Gastrocnemius medialis (tissue), 4 donors: Measurements from ENCODE around the gene ZNF268.

Experiments
- POLR2A ChIP-seq, 2 donors: fragments of 450-650 bp; IDR thresholded peaks; one replicate each; pipeline ENCODE4 v1.6.1; 2017; ENCODE audit warnings: antibody characterized with exemption in 2 of 2, mild to moderate bottlenecking in 2 of 2, moderate library complexity in 2 of 2
- TF ChIP-seq, protein P1 (sequence below), 5 experiments: fragments of 450-650 bp in 3 of 5; fragments of 200-600 bp in 2 of 5; sonication (generic) in 2 of 5; IDR thresholded peaks in 4 of 5; conservative IDR thresholded peaks in 1 of 5; 1 replicate in 4 of 5; 2 replicates in 1 of 5; pipeline ENCODE4 v1.5.1; 2016 to 2019; ENCODE audit warnings: antibody characterized with exemption in 5 of 5, mild to moderate bottlenecking in 3 of 5, moderate library complexity in 3 of 5

DNA sequence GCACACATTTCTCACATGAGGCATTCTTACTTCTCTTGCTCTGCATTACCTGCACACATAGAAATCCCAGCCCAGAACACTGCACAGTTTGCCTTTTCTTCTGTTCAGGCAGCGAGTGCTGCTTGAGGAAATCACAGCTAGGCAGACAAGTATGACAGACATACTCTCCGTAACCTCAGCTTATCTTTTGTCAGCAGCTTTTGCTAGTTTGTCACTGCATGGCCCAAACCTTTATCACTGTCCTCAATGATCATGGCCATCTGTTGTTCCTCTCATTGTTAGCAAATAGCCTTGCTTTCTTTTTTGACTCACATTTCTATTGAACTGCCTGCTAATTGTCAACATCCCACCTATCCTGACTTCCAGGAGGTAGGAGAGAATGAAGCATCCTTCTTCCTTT, 45.5 kb upstream of the ZNF268 start:
- TF ChIP-seq, protein P1, sequence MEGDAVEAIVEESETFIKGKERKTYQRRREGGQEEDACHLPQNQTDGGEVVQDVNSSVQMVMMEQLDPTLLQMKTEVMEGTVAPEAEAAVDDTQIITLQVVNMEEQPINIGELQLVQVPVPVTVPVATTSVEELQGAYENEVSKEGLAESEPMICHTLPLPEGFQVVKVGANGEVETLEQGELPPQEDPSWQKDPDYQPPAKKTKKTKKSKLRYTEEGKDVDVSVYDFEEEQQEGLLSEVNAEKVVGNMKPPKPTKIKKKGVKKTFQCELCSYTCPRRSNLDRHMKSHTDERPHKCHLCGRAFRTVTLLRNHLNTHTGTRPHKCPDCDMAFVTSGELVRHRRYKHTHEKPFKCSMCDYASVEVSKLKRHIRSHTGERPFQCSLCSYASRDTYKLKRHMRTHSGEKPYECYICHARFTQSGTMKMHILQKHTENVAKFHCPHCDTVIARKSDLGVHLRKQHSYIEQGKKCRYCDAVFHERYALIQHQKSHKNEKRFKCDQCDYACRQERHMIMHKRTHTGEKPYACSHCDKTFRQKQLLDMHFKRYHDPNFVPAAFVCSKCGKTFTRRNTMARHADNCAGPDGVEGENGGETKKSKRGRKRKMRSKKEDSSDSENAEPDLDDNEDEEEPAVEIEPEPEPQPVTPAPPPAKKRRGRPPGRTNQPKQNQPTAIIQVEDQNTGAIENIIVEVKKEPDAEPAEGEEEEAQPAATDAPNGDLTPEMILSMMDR (IDR thresholded peaks at IDR 0.05 in 4 of 5, conservative IDR thresholded peaks at IDR 0.05 in 1 of 5), result no peak
- TF ChIP-seq POLR2A (IDR thresholded peaks at IDR 0.05), result no peak
